Loucy (cell line): ENCODE results near the gene TFEB.

Experiments
- H2AFZ ChIP-seq: fragments of 200-600 bp; sonication (generic); 2 replicates; pipeline ENCODE4 v1.6.0; 2016; ENCODE audit warnings: antibody characterized with exemption, mild to moderate bottlenecking, low read length, moderate library complexity
- H3F3A ChIP-seq: fragments of 200-600 bp; 2 replicates; pipeline ENCODE4 v1.6.0; 2016; ENCODE audit warnings: antibody characterized with exemption, low read depth, mild to moderate bottlenecking
- H3K27me3 ChIP-seq: fragments of 200-600 bp; sonication (generic); 2 replicates; pipeline ENCODE4 v1.6.1; 2014; ENCODE audit warnings: low read length, mild to moderate bottlenecking; ENCODE audit not compliant: insufficient read depth, poor library complexity, severe bottlenecking
- H3K36me3 ChIP-seq: fragments of 200-600 bp; sonication (generic); 2 replicates; pipeline ENCODE4 v1.6.1; 2016; ENCODE audit warnings: low read length; ENCODE audit not compliant: insufficient read depth
- H3K4me1 ChIP-seq: fragments of 200-600 bp; sonication (generic); 2 replicates; pipeline ENCODE4 v1.5.1; 2014; ENCODE audit warnings: low read length, mild to moderate bottlenecking; ENCODE audit not compliant: insufficient read depth, poor library complexity, severe bottlenecking
- H3K4me2 ChIP-seq: fragments of 200-600 bp; sonication (generic); 2 replicates; pipeline ENCODE4 v1.6.0; 2014; ENCODE audit warnings: antibody characterized with exemption, low read length, low read depth, mild to moderate bottlenecking; ENCODE audit not compliant: poor library complexity, severe bottlenecking
- H3K4me3 ChIP-seq: fragments of 200-600 bp; sonication (generic); 2 replicates; pipeline ENCODE4 v1.5.1; 2014; ENCODE audit warnings: low read length, mild to moderate bottlenecking, mixed read lengths; ENCODE audit not compliant: poor library complexity, severe bottlenecking
- H3K79me2 ChIP-seq: fragments of 200-600 bp; sonication (generic); 2 replicates; pipeline ENCODE4 v1.6.1; 2014; ENCODE audit warnings: low read length; ENCODE audit not compliant: insufficient read depth
- H3K9ac ChIP-seq: fragments of 200-600 bp; sonication (generic); 2 replicates; pipeline ENCODE4 v1.6.0; 2014; ENCODE audit warnings: mild to moderate bottlenecking, low read depth, low read length, moderate library complexity; ENCODE audit not compliant: poor library complexity, severe bottlenecking
- H3K9me2 ChIP-seq: fragments of 200-600 bp; sonication (generic); replicated peaks from 2 replicates; pipeline ENCODE4 v1.6.1; 2016; ENCODE audit warnings: low read depth, low read length, mixed read lengths
- H3K9me3 ChIP-seq: fragments of 200-600 bp; sonication (generic); 2 replicates; pipeline ENCODE4 v1.6.1; 2014; ENCODE audit warnings: mild to moderate bottlenecking, antibody characterized with exemption, low read length, low read depth; ENCODE audit not compliant: insufficient read depth
- H4K20me1 ChIP-seq: fragments of 200-600 bp; sonication (generic); 2 replicates; pipeline ENCODE4 v1.6.0; 2014; ENCODE audit warnings: antibody characterized with exemption, low read length, mild to moderate bottlenecking; ENCODE audit not compliant: insufficient read depth, poor library complexity, severe bottlenecking
- EZH2phosphoT487 ChIP-seq: fragments of 200-600 bp; IDR thresholded peaks from 2 replicates; pipeline ENCODE4 v1.6.1; 2018; ENCODE audit warnings: antibody characterized with exemption, mild to moderate bottlenecking, moderate library complexity, borderline replicate concordance
- TF ChIP-seq, protein P1 (sequence below): fragments of 200-600 bp; sonication (generic); conservative IDR thresholded peaks from 2 replicates; pipeline ENCODE4 v1.5.1; 2014; ENCODE audit warnings: mild to moderate bottlenecking, antibody characterized with exemption, low read length

TFEB gene

DNA sequence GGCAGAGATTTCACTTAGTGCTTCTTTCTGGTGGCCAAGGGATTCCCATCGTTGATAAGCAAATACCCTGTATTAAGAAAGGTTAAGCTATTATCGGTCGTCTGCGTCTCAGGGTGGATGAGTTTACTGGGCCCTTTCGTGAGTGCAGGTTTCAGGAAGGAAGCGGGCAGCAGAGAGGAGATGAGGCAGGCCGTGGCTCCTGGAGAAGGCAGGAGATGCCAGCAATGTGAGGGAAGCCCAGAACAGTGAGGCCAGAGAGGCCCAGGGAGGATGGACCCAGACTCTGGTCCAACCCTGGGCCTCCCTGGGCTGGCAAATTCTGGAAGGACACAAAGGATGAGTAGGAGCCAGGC is 11.2 kb downstream of the TFEB start:
- Histone ChIP-seq H3K9me2 (no peaks in the 10 kb centered on the region), H3K4me2 (peak overlapping the region; percentile 49), H3K36me3 (no peaks in the 10 kb centered on the region), H2AFZ (no peak overlapping the region), H3K9me3 (no peaks in the 10 kb centered on the region), H3K9ac (peak overlapping the region; percentile 25), H3K4me3 (no peak overlapping the region), H3F3A (no peaks in the 10 kb centered on the region), H3K4me1 (peaks cover 31% of the 10 kb centered on the region), H4K20me1 (no peaks in the 10 kb centered on the region), H3K79me2 (no peaks in the 10 kb centered on the region), H3K27me3 (no peaks in the 10 kb centered on the region)
- TF ChIP-seq, protein P1, sequence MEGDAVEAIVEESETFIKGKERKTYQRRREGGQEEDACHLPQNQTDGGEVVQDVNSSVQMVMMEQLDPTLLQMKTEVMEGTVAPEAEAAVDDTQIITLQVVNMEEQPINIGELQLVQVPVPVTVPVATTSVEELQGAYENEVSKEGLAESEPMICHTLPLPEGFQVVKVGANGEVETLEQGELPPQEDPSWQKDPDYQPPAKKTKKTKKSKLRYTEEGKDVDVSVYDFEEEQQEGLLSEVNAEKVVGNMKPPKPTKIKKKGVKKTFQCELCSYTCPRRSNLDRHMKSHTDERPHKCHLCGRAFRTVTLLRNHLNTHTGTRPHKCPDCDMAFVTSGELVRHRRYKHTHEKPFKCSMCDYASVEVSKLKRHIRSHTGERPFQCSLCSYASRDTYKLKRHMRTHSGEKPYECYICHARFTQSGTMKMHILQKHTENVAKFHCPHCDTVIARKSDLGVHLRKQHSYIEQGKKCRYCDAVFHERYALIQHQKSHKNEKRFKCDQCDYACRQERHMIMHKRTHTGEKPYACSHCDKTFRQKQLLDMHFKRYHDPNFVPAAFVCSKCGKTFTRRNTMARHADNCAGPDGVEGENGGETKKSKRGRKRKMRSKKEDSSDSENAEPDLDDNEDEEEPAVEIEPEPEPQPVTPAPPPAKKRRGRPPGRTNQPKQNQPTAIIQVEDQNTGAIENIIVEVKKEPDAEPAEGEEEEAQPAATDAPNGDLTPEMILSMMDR = no peak
- no peak for TF ChIP-seq EZH2phosphoT487

DNA sequence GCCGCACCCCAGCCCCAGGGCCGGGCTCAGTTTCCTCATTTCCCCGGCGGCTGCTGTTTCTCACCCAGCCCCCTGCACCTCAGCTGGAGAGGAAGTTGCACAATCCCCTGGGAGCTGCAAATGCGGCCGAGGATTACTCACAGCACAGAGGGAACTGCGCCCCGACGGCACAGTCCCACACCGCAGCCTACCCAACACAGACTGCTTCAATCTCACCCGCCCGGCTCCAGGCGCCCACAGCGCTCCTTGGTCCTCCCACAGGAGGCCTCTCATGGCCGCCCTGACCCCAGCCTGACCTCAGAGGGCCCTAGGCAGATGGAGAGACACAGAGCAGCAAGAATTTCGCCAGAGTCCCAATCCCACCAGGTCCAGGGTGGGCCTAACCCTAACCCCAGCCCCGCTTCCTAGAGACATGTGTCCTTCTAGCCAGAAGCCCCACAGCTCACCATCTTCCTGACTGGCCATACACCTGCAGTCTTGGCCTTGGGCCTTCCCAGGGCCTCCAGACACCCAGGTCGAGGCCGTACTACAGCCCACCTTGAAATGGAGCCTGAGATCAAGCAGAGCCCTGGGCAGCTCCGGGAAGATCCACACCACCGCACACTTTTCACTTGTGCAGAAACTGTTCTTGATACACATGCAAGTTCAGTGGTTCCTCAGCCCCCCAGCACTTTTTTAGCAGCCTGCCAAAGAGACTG is 11.7 kb downstream of the TFEB start:
- Histone ChIP-seq H3F3A (no peaks in the 10 kb centered on the region), H2AFZ (no peak overlapping the region), H3K79me2 (no peaks in the 10 kb centered on the region), H3K36me3 (no peaks in the 10 kb centered on the region), H3K4me3 (no peak overlapping the region), H3K9me2 (no peaks in the 10 kb centered on the region), H3K4me1 (peaks cover 31% of the 10 kb centered on the region), H3K9me3 (no peaks in the 10 kb centered on the region), H3K4me2 (peak overlapping the region; percentile 49), H3K27me3 (no peaks in the 10 kb centered on the region), H4K20me1 (no peaks in the 10 kb centered on the region), H3K9ac (peak overlapping the region; percentile 25)
- TF ChIP-seq, protein P1 = no peak
- TF ChIP-seq EZH2phosphoT487 = no peak

DNA sequence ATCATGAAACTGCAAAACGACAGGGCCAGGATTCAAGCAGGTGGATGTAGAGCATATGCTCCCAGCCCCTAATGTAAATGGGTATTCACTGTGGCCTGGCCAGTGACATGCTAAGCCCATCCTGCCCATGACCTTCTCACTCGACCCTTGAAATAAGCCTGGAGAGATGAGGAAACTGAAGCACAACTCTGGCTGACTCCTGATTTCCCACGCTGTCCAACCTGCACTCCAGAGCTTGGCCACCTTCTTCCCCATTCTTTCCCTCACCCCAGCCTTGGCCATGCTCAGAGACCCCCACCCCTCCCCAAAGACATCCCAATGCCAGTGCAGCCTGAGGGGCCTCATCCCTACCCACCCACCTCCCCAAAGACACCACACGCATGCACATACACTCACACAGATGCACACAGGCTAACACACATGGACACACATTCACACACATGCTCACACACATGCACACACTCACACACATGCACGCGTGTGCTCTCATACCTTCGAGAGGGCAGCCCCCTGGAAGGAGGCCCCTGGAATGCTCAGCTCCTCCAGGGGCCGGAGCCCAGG is 12.4 kb downstream of the TFEB start:
- Histone ChIP-seq H3K4me2 (peak overlapping the region; percentile 49), H2AFZ (no peak overlapping the region), H4K20me1 (no peaks in the 10 kb centered on the region)

More for the DNA sequence above, 12.4 kb downstream of the TFEB start:
- Histone ChIP-seq H3F3A (no peaks in the 10 kb centered on the region), H3K4me3 (no peak overlapping the region), H3K9me2 (no peaks in the 10 kb centered on the region), H3K9ac (no peak overlapping the region), H3K79me2 (no peaks in the 10 kb centered on the region), H3K27me3 (no peaks in the 10 kb centered on the region), H3K9me3 (no peaks in the 10 kb centered on the region), H3K36me3 (no peaks in the 10 kb centered on the region), H3K4me1 (peaks cover 31% of the 10 kb centered on the region)
- TF ChIP-seq, protein P1 = no peak
- TF ChIP-seq EZH2phosphoT487 = no peak
